Osteoblast (primary cell): ENCODE results near the gene CD300LD. TPM values are rescaled to one million over a fixed set of nuclear protein-coding genes. Genes with fewer than 3 reads are reported as not detected.

Experiments
- DNase-seq: peaks from one replicate; pipeline ENCODE4 v3.0.0; 2011; ENCODE audit warnings: low spot score, mixed read lengths; ENCODE audit not compliant: insufficient read length; ENCODE audit errors: missing footprints
- H2AFZ ChIP-seq: 2 replicates; pipeline ENCODE4 v1.6.0; 2011; ENCODE audit warnings: mild to moderate bottlenecking, low read length
- H3K27ac ChIP-seq: 2 replicates; pipeline ENCODE4 v1.5.1; 2011; ENCODE audit warnings: mild to moderate bottlenecking, low read depth, low read length, moderate library complexity
- H3K27me3 ChIP-seq: 2 replicates; pipeline ENCODE4 v1.6.0; 2012; ENCODE audit warnings: mild to moderate bottlenecking, control low read depth, inconsistent platforms, low read length, moderate library complexity; ENCODE audit not compliant: insufficient read depth
- H3K36me3 ChIP-seq: 2 replicates; pipeline ENCODE4 v1.5.1; 2011; ENCODE audit warnings: mild to moderate bottlenecking, low read length, control low read depth, moderate library complexity; ENCODE audit not compliant: insufficient read depth
- H3K4me1 ChIP-seq: 2 replicates; pipeline ENCODE4 v1.5.1; 2011; ENCODE audit warnings: mild to moderate bottlenecking, low read length, control low read depth, moderate library complexity; ENCODE audit not compliant: insufficient read depth
- H3K4me2 ChIP-seq: 2 replicates; pipeline ENCODE4 v1.6.0; 2011; ENCODE audit warnings: mild to moderate bottlenecking, low read length; ENCODE audit not compliant: insufficient read depth
- H3K4me3 ChIP-seq: fragments of 200-600 bp; sonication (generic); 3 replicates; pipeline ENCODE4 v1.5.1; 2012; ENCODE audit warnings: mild to moderate bottlenecking, low read length, inconsistent platforms; ENCODE audit not compliant: insufficient read depth
- H3K79me2 ChIP-seq: 2 replicates; pipeline ENCODE4 v1.6.0; 2012; ENCODE audit warnings: mild to moderate bottlenecking, low read length, control low read depth, inconsistent platforms; ENCODE audit not compliant: insufficient read depth
- H3K9me3 ChIP-seq: 2 replicates; pipeline ENCODE4 v1.5.1; 2011; ENCODE audit warnings: low read depth, low read length, control low read depth
- H4K20me1 ChIP-seq: 2 replicates; pipeline ENCODE4 v1.6.0; 2012; ENCODE audit warnings: mild to moderate bottlenecking, low read length, control low read depth; ENCODE audit not compliant: insufficient read depth
- CTCF ChIP-seq: IDR thresholded peaks from 2 replicates; pipeline ENCODE4 v1.5.1; 2011; ENCODE audit warnings: mild to moderate bottlenecking, low read depth, low read length, moderate library complexity; ENCODE audit errors: extremely low read depth
- total RNA-seq: library from RNA; depleted of rRNA; stranded (reverse); fragments of >200 nt; gene quantifications from 2 replicates; pipeline ENCODE4 v1.2.3, GENCODE V29; 2012

Gene CD300LD
- total RNA-seq, 1 donor, result not detected

GRCh38 chr17:74545843-74546230 lies 46.2 kb downstream of the CD300LD start, which contains the start of gene CD300C:
TSS of gene CD300C (minus strand) at chr17:74546115. CDS start at chr17:74545782, 333 bp downstream.
- Histone ChIP-seq H3K36me3 (no peaks in the 10 kb centered on the region), H3K4me3 (no peak within 1 kb of the TSS), H2AFZ (peak within 1 kb of the TSS; percentile 29), H3K79me2 (no peaks in the 10 kb centered on the region), H3K27ac (no peak within 1 kb of the TSS), H4K20me1 (no peaks in the 10 kb centered on the region), H3K4me2 (no peak within 1 kb of the TSS), H3K27me3 (no peaks in the 10 kb centered on the region), H3K9me3 (no peaks in the 10 kb centered on the region), H3K4me1 (no peaks in the 10 kb centered on the region)
- TF ChIP-seq CTCF, result no peak
- no peak for DNase-seq

- Histone ChIP-seq H3K9me3 (no peaks in the 10 kb centered on the region), H3K4me3 (no peak overlapping the region), H2AFZ (peak overlapping the region; percentile 29), H3K27ac (no peak overlapping the region), H3K36me3 (no peaks in the 10 kb centered on the region), H3K4me1 (no peaks in the 10 kb centered on the region), H3K79me2 (no peaks in the 10 kb centered on the region), H3K4me2 (no peak overlapping the region), H4K20me1 (no peaks in the 10 kb centered on the region), H3K27me3 (no peaks in the 10 kb centered on the region)
- DNase-seq, result peak; percentile 62
- no peak for TF ChIP-seq CTCF
Measured at GRCh38 chr17:74544991-74545842, 46.9 kb downstream of the CD300LD start.

DNA sequence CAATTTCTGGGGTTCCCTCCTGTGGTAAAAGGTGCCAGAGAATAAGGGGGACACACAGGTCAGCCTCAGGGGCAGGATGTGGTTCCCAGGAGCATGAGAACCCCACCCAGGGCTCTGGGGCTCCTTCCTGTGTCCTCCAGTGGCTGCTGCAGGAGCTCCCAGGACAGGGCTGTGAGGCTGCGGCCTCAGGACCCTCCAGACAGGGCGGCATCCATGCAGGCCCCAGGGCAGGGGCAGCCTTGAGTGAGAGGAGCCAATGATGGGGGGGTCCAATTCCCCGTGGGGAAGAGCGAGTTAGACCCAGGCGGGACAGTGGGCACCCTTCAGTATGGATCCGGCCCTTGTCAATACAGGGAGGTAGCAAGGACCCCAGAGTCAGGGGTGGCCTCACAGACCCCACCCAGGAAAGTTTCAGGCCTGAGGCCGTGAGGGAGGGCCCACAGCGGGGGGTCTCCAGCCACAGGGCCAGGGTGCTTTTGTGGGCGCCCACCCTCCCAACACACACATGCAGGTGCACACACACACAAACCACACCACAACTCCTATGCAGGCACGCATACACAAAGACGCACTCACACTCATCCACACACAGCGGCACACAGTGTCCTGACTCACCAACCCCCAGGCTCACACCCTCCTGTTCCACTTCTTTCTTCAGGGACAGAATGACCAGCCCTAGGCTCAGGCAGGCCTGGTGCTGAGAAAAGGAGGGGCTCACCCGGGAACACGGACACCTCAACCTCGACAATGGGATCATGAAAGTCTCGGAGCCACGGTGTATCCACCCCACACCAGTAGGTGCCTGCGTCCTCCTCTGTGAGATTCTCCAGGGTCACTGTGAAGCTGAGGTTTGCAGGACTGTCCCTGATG lies 48.0 kb downstream of the CD300LD start:
- Histone ChIP-seq H3K27me3 (peaks cover 4% of the 10 kb centered on the region), H2AFZ (no peak overlapping the region), H3K4me3 (no peak overlapping the region), H3K4me1 (no peaks in the 10 kb centered on the region), H4K20me1 (no peaks in the 10 kb centered on the region), H3K27ac (no peak overlapping the region), H3K9me3 (no peaks in the 10 kb centered on the region), H3K4me2 (no peak overlapping the region), H3K79me2 (no peaks in the 10 kb centered on the region), H3K36me3 (no peaks in the 10 kb centered on the region)
- DNase-seq, result peak; percentile 43
- no peak for TF ChIP-seq CTCF

GRCh38 chr17:74543406-74543805 lies 48.7 kb downstream of the CD300LD start:
- Histone ChIP-seq H3K27me3 (peaks cover 7% of the 10 kb centered on the region), H3K4me1 (no peaks in the 10 kb centered on the region), H3K4me3 (no peak overlapping the region), H3K4me2 (no peak overlapping the region), H3K27ac (no peak overlapping the region), H3K9me3 (no peaks in the 10 kb centered on the region), H4K20me1 (no peaks in the 10 kb centered on the region), H3K36me3 (no peaks in the 10 kb centered on the region), H2AFZ (no peak overlapping the region), H3K79me2 (no peaks in the 10 kb centered on the region)
- TF ChIP-seq CTCF, result no peak
- DNase-seq, result no peak
